GM12872 (cell line): Measurements from ENCODE around the gene UBE2D1.

Source experiments
- CTCF ChIP-seq: IDR thresholded peaks from 3 replicates; pipeline ENCODE4 v1.5.1; 2011; ENCODE audit warnings: low read depth, mild to moderate bottlenecking, low read length, moderate library complexity; ENCODE audit not compliant: insufficient read depth

UBE2D1 gene

GRCh38 chr10:58336242-58336641 is 1.4 kb downstream of the UBE2D1 start:
- no peak for TF ChIP-seq CTCF

- no peak for TF ChIP-seq CTCF
Observed at GRCh38 chr10:58341422-58341821, 6.6 kb downstream of the UBE2D1 start.

DNA sequence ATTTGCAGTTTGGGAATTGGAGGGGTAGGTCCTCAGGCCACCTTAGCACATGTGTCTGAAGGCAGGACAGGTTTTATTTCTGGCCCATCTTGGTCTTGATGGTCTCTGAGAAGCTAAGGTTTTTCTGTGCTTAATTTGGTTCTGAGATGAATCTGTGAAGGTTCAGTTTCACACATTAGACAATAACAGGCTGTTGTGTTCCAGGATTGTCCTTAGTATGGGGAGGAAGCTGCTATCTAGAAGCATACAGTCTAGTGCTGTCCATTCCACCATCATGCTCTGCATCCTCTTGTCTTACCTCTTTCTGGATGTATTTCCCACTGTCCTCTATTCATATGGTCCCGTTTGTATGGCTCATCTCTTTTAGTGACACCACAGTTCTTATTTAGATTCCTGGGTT is 7.1 kb downstream of the UBE2D1 start:
- no peak for TF ChIP-seq CTCF

DNA sequence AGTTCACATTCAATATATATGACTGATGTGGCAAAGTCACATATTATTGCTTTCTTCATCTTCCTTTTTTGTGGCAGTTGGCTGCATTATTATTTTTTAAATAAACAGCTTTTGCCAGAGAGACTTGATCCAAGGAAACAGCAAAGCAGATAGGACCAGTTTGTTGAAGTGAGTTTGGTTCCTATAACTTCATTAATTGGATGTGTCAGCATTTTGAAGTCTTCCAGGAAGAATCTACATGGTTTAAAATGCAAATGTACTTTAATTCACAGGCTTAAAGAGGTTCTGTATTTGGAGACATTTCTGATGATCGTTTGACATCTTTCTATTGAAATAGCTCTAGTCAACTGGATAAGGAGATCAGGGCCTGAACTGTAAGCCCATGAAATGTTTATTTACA is 13.2 kb downstream of the UBE2D1 start:
- no peak for TF ChIP-seq CTCF

DNA sequence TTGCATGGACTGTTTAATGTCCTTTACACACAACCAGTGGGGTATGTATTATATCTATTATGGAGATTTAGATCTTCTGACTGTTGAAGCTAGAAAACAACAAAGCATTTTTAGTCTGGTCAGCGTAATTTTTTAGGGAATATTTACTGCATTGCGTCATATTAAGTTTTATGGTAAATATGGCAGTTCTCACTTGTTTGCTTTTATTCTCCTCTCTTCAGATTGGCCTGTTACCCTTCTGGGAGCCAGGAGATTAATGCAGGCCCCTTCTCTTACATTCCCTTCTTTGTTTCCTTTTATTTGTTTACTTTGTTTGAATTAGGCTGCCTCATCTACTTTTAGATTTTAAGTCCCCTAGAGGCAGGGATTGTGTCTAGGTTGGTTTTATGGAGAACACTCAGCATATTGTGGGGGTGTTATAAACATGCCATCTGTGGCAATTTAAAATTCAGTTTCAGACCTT is 13.8 kb downstream of the UBE2D1 start:
- no peak for TF ChIP-seq CTCF

- no peak for TF ChIP-seq CTCF
Observed at GRCh38 chr10:58350023-58350422, 15.2 kb downstream of the UBE2D1 start.

DNA sequence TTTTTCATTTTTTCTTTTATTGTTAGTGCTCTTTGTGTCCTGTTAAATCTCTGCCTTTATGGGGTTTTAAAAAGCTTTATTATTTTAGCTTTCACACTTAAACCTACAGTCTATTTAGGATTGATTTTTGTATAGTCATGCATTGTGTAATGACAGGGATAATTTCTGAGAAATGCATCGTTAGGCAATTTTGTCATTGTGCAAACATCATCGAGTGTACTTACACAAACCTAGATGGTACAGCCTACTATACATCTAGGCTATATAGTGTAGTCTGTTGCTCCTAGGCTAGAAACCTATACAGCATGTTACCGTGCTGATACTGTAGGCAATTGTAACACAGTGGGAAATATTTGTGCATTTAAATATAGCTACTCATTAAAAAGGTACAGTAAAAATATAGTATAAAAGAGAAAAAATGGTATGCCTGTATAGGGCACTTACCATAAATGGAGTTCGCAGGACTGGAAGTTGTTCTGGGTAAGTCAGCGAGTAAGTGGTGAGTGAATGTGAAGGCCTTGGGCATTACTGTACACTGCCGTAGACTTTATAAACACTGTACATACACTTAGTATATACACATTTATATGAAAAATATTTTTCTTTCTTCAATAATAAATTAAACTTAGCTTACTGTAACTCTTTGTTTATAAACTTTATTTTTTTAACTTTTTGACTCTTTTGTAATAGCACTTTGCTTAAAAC is 16.0 kb downstream of the UBE2D1 start:
- TF ChIP-seq CTCF: no peak
